ENCODE data around the gene H19. TPM values are rescaled to one million over a fixed set of nuclear protein-coding genes. Genes with fewer than 3 reads are reported as not detected.

Gene H19
- total and polyA plus RNA-seq, 2 of the 8 experiments (the other 6 are each of a cell fraction or from before 2014, with no cell fraction given): 5.2 to 10.0 TPM

DNA sequence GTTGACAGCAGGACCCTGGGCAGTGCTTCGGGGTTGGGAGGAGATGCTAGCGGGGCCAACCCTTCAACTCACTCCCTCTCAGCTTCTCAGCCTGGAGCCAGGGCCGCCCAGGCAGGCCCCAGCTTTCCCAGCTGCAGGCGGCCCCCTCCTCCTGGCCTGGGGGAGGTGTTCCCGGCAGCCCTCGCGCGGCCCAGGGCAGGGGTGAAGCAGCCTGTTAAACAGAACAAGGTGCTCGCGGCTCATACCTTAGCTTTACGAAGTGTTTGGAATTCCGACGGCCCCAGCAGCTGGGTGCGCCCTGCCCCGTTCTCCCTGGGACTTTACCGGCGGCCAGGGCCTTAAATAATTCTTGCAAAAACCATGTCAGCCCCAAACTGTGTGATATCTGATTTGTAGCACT lies 33.3 kb downstream of the H19 start:
- Histone ChIP-seq H3K4me3 (ENCODE audit: extremely low read depth in 1 of 4, insufficient read depth in 2 of 4, low read depth in 3 of 4, low read length in 4 of 4) (no peak overlapping the region), H4K5ac (ENCODE audit: insufficient read length, low read depth, low read length) (no peak overlapping the region), H2AK5ac (ENCODE audit: low read depth, low read length) (no peak overlapping the region), H3K14ac (ENCODE audit: insufficient read length) (no peak overlapping the region), H4K20me1 (replicated peaks in 1 of 2; ENCODE audit: control insufficient read depth in 1 of 2, insufficient read depth in 2 of 2, low read length in 2 of 2) (no peaks in the 10 kb centered on the region), H4K8ac (ENCODE audit: extremely low read depth, insufficient read depth, low read length) (no peak overlapping the region), H3K9me3 (ENCODE audit: insufficient read depth in 2 of 2, low read depth in 1 of 2, low read length in 1 of 2) (no peaks in the 10 kb centered on the region), H3K18ac (ENCODE audit: extremely low read depth, low read length) (no peak overlapping the region), H3K4ac (replicated peaks; ENCODE audit: insufficient read length, low read depth, low read length) (no peak overlapping the region), H2BK120ac (replicated peaks; ENCODE audit: low read depth, low read length) (no peak overlapping the region), H3K27me3 (replicated peaks in 1 of 4; ENCODE audit: control insufficient read depth in 3 of 4, extremely low read depth in 1 of 4, insufficient read depth in 3 of 4, low read length in 3 of 4) (no peaks in the 10 kb centered on the region), H2AFZ (ENCODE audit: low read length) (no peak overlapping the region), H2BK5ac (ENCODE audit: low read depth, low read length) (no peak overlapping the region), H3K23ac (ENCODE audit: insufficient read length) (no peak overlapping the region), H3K79me1 (ENCODE audit: low read depth, low read length) (no peaks in the 10 kb centered on the region), H4K91ac (replicated peaks; ENCODE audit: insufficient read length, low read length) (no peak overlapping the region), H3K56ac (replicated peaks; ENCODE audit: insufficient read length, low read depth, low read length) (no peak overlapping the region), H3K36me3 (ENCODE audit: control insufficient read depth in 2 of 4, insufficient read depth in 4 of 4, low read length in 3 of 4) (no peaks in the 10 kb centered on the region), H3K4me1 (replicated peaks in 1 of 4; ENCODE audit: control insufficient read depth in 3 of 4, insufficient read depth in 4 of 4, low read length in 3 of 4) (no peaks in the 10 kb centered on the region), H3K79me2 (ENCODE audit: control insufficient read depth in 1 of 2, insufficient read depth in 2 of 2, low read length in 2 of 2) (no peaks in the 10 kb centered on the region), H2BK20ac (ENCODE audit: low read length) (no peak overlapping the region), H2BK12ac (ENCODE audit: low read depth, low read length) (no peak overlapping the region), H3K23me2 (ENCODE audit: low read depth, low read length) (no peaks in the 10 kb centered on the region), H2BK15ac (ENCODE audit: low read length) (no peak overlapping the region), H3K27ac (ENCODE audit: low read depth, low read length) (no peak overlapping the region), H3K4me2 (ENCODE audit: insufficient read depth in 1 of 2, low read depth in 2 of 2, low read length in 2 of 2) (no peak overlapping the region), H3K9ac (replicated peaks in 1 of 4; ENCODE audit: extremely low read depth in 1 of 4, low read depth in 3 of 4, low read length in 3 of 4) (no peak overlapping the region)
- no peak for DNase-seq (ENCODE audit: low read depth in 1 of 2, low spot score in 2 of 2)
- no peak for FAIRE-seq
- ChIA-PET CTCF (ENCODE audit: partially characterized antibody) (interaction anchor here (0.6 to 6.6 kb wide), 11 partner anchors 9 to 426 kb away, joined by 3 to 100 read pairs (median 3); no protein-coding TSS in a partner anchor), POLR2A (ENCODE audit: partially characterized antibody) (interaction anchor here (1.5 kb wide), 1 partner anchor 194 kb away, joined by 3 read pairs; no protein-coding TSS in a partner anchor)
- WGBS, 2 experiments (ENCODE audit: extremely low coverage in 1 of 2, insufficient coverage in 1 of 2, insufficient read length in 1 of 2, insufficient replicate concordance in 2 of 2, low coverage in 1 of 2, low lambda C conversion rate in 2 of 2, missing lambda C conversion rate in 1 of 2): no CpG with 5 or more reads among the region's 17 CpGs
- TF ChIP-seq RNF2 (IDR thresholded peaks at IDR 0.05; ENCODE audit: borderline replicate concordance, low read depth, low read length, missing control alignments, poor library complexity, severe bottlenecking): no peak
